ENCODE data around the gene LYST.
"Not testable (repeated sequence)": the region's sequence is repeated elsewhere in the genome, so short reads cannot be mapped to it uniquely, and the experiment has no call there.

LYST gene

GRCh38 chr1:235775246-235775860 is 91.4 kb downstream of the LYST start:
- no peak for DNase-seq (ENCODE audit: low read depth in 2 of 3, low spot score in 1 of 3)

GRCh38 chr1:235767795-235768194 is 98.9 kb downstream of the LYST start:
- no peak for DNase-seq (ENCODE audit: low read depth in 2 of 3, low spot score in 1 of 3)

GRCh38 chr1:235766794-235767285 is 99.9 kb downstream of the LYST start:
- no peak for DNase-seq (ENCODE audit: low read depth in 2 of 3, low spot score in 1 of 3)

GRCh38 chr1:235763962-235764361 is 102.7 kb downstream of the LYST start:
- DNase-seq (ENCODE audit: low read depth in 2 of 3, low spot score in 1 of 3), result peak in 2 of 3 donors; percentile 3 to 10

- DNase-seq (ENCODE audit: low read depth in 2 of 3, low spot score in 1 of 3), result no peak
Measured at GRCh38 chr1:235759336-235759735, 107.4 kb downstream of the LYST start.

- no peak for DNase-seq (ENCODE audit: low read depth in 2 of 3, low spot score in 1 of 3)
Measured at GRCh38 chr1:235758931-235759330, 107.8 kb downstream of the LYST start.

GRCh38 chr1:235757587-235758096 is 109.1 kb downstream of the LYST start:
- no peak for DNase-seq (ENCODE audit: low read depth in 2 of 3, low spot score in 1 of 3)

- DNase-seq (ENCODE audit: low read depth in 2 of 3, low spot score in 1 of 3), result not testable (repeated sequence)
Measured at GRCh38 chr1:235754186-235754585, 112.5 kb downstream of the LYST start.

- DNase-seq (ENCODE audit: low read depth in 2 of 3, low spot score in 1 of 3), result no peak
Measured at GRCh38 chr1:235749755-235750300, 116.9 kb downstream of the LYST start.

- DNase-seq (ENCODE audit: low read depth in 2 of 3, low spot score in 1 of 3), result no peak
Measured at GRCh38 chr1:235748747-235749146, 118.0 kb downstream of the LYST start.

GRCh38 chr1:235746245-235746644 is 120.5 kb downstream of the LYST start:
- DNase-seq (ENCODE audit: low read depth in 2 of 3, low spot score in 1 of 3), result no peak

GRCh38 chr1:235745503-235746136 is 121.1 kb downstream of the LYST start:
- no peak for DNase-seq (ENCODE audit: low read depth in 2 of 3, low spot score in 1 of 3)

GRCh38 chr1:235742914-235743599 is 123.6 kb downstream of the LYST start:
- no peak for DNase-seq (ENCODE audit: low read depth in 2 of 3, low spot score in 1 of 3)

- DNase-seq (ENCODE audit: low read depth in 2 of 3, low spot score in 1 of 3), result no peak
Measured at GRCh38 chr1:235741294-235741693, 125.4 kb downstream of the LYST start.

GRCh38 chr1:235739631-235740030 is 127.1 kb downstream of the LYST start:
- DNase-seq (ENCODE audit: low read depth in 2 of 3, low spot score in 1 of 3), result no peak

- no peak for DNase-seq (ENCODE audit: low read depth in 2 of 3, low spot score in 1 of 3)
Measured at GRCh38 chr1:235739124-235739523, 127.6 kb downstream of the LYST start.

- no peak for DNase-seq (ENCODE audit: low read depth in 2 of 3, low spot score in 1 of 3)
Measured at GRCh38 chr1:235737751-235738150, 129.0 kb downstream of the LYST start.

- no peak for DNase-seq (ENCODE audit: low read depth in 2 of 3, low spot score in 1 of 3)
Measured at GRCh38 chr1:235736263-235736662, 130.4 kb downstream of the LYST start.

GRCh38 chr1:235735621-235736020 is 131.1 kb downstream of the LYST start:
- no peak for DNase-seq (ENCODE audit: low read depth in 2 of 3, low spot score in 1 of 3)

- DNase-seq (ENCODE audit: low read depth in 2 of 3, low spot score in 1 of 3), result no peak
Measured at GRCh38 chr1:235734335-235734734, 132.4 kb downstream of the LYST start.

- DNase-seq (ENCODE audit: low read depth in 2 of 3, low spot score in 1 of 3), result no peak
Measured at GRCh38 chr1:235730007-235730406, 136.7 kb downstream of the LYST start.

GRCh38 chr1:235726557-235726956 is 140.1 kb downstream of the LYST start:
- DNase-seq (ENCODE audit: low read depth in 2 of 3, low spot score in 1 of 3), result no peak

All from stimulated activated CD4-positive, alpha-beta T cell treated with anti-CD3 and anti-CD28 coated beads, Interleukin-12 subunit alpha, Interleukin-12 subunit beta, amount 100 ng/mL, for 48 hours (primary cell).